HEK293T (cell line): Measurements from ENCODE around the gene ESYT2.

Experiments
- CTCF ChIA-PET: fragments of 350-600 bp; formaldehyde crosslinking; extraction: SDS; loops from one replicate; lab custom pipeline; 2021; ENCODE audit warnings: antibody characterized with exemption, inconsistent platforms; lab: Yijun Ruan, JAX
- POLR2A ChIA-PET: fragments of 350-600 bp; formaldehyde crosslinking; extraction: SDS; loops from one replicate; lab custom pipeline; 2020; ENCODE audit warnings: antibody characterized with exemption, inconsistent platforms; lab: Yijun Ruan, JAX
- DNase-seq: peaks from one replicate; pipeline ENCODE4 v3.0.0; 2012; ENCODE audit warnings: mixed read lengths; ENCODE audit errors: extremely low spot score
- ARNT ChIP-seq: fragments of 450-650 bp; IDR thresholded peaks from 2 replicates; pipeline ENCODE4 v1.6.1; 2017; ENCODE audit warnings: mild to moderate bottlenecking
- BHLHE40 ChIP-seq: fragments of 450-650 bp; IDR thresholded peaks from 2 replicates; pipeline ENCODE4 v1.6.1; 2016; ENCODE audit warnings: mild to moderate bottlenecking, moderate library complexity, borderline replicate concordance
- CTBP1 ChIP-seq: fragments of 450-650 bp; IDR thresholded peaks from 2 replicates; pipeline ENCODE4 v1.6.1; 2016; ENCODE audit warnings: borderline replicate concordance
- ELF4 ChIP-seq: fragments of 450-650 bp; IDR thresholded peaks from 2 replicates; pipeline ENCODE4 v1.6.1; 2017; ENCODE audit warnings: antibody characterized with exemption
- FOXA1 ChIP-seq: fragments of 450-650 bp; IDR thresholded peaks from 2 replicates; pipeline ENCODE4 v1.6.1; 2016; ENCODE audit warnings: mild to moderate bottlenecking
- FOXK2 ChIP-seq: fragments of 450-650 bp; IDR thresholded peaks from 2 replicates; pipeline ENCODE4 v1.6.1; 2016; ENCODE audit warnings: mild to moderate bottlenecking
- FOXM1 ChIP-seq: fragments of 450-650 bp; IDR thresholded peaks from 2 replicates; pipeline ENCODE4 v1.6.1; 2017; ENCODE audit warnings: mild to moderate bottlenecking, borderline replicate concordance
- HDGF ChIP-seq: fragments of 450-650 bp; IDR thresholded peaks from 2 replicates; pipeline ENCODE4 v1.6.1; 2017; ENCODE audit warnings: antibody characterized with exemption, borderline replicate concordance
- L3MBTL2 ChIP-seq: fragments of 450-650 bp; conservative IDR thresholded peaks from 2 replicates; pipeline ENCODE4 v1.6.1; 2016; ENCODE audit warnings: mild to moderate bottlenecking
- LEF1 ChIP-seq: fragments of 450-650 bp; IDR thresholded peaks from 2 replicates; pipeline ENCODE4 v1.6.1; 2017; ENCODE audit warnings: mild to moderate bottlenecking, borderline replicate concordance
- NFRKB ChIP-seq: fragments of 450-650 bp; IDR thresholded peaks from 2 replicates; pipeline ENCODE4 v1.6.1; 2016; ENCODE audit warnings: mild to moderate bottlenecking, moderate library complexity
- SP1 ChIP-seq: fragments of 450-650 bp; IDR thresholded peaks from 2 replicates; pipeline ENCODE4 v1.6.1; 2017
- SUZ12 ChIP-seq: fragments of 450-650 bp; IDR thresholded peaks from 2 replicates; pipeline ENCODE4 v1.6.1; 2016; ENCODE audit warnings: mild to moderate bottlenecking
- TARDBP ChIP-seq: fragments of 450-650 bp; IDR thresholded peaks from 2 replicates; pipeline ENCODE4 v1.6.1; 2016
- ZNF384 ChIP-seq: fragments of 450-650 bp; IDR thresholded peaks from 2 replicates; pipeline ENCODE4 v1.6.1; 2016
- TF ChIP-seq, protein P1 (sequence below): fragments of 450-650 bp; IDR thresholded peaks from 2 replicates; pipeline ENCODE4 v1.6.1; 2016

ESYT2 gene

GRCh38 chr7:158767707-158768106, 61.6 kb downstream of the ESYT2 start:
- ChIA-PET CTCF (no interaction called here), POLR2A (interaction anchor here (0.7 kb wide), 1 partner anchor 27 kb away, joined by 4 read pairs; no protein-coding TSS in a partner anchor)
- DNase-seq = no peak
- TF ChIP-seq L3MBTL2 = no peak
- TF ChIP-seq FOXK2 = no peak
- TF ChIP-seq CTBP1 = no peak
- no peak for TF ChIP-seq SUZ12
- TF ChIP-seq FOXM1 = no peak
- TF ChIP-seq HDGF = no peak
- no peak for TF ChIP-seq LEF1
- no peak for TF ChIP-seq ELF4
- TF ChIP-seq ZNF384 = no peak
- TF ChIP-seq NFRKB = no peak
- no peak for TF ChIP-seq BHLHE40

- TF ChIP-seq TARDBP (no peak), ELF4 (no peak), LEF1 (no peak), ZNF384 (no peak), HDGF (no peak), SP1 (no peak), BHLHE40 (no peak), FOXA1 (no peak), NFRKB (no peak), FOXK2 (no peak), FOXM1 (no peak), ARNT (no peak), SUZ12 (no peak), L3MBTL2 (no peak), CTBP1 (no peak)
- TF ChIP-seq, protein P1, sequence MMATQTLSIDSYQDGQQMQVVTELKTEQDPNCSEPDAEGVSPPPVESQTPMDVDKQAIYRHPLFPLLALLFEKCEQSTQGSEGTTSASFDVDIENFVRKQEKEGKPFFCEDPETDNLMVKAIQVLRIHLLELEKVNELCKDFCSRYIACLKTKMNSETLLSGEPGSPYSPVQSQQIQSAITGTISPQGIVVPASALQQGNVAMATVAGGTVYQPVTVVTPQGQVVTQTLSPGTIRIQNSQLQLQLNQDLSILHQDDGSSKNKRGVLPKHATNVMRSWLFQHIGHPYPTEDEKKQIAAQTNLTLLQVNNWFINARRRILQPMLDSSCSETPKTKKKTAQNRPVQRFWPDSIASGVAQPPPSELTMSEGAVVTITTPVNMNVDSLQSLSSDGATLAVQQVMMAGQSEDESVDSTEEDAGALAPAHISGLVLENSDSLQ = no peak
- POLR2A ChIA-PET = no interaction called here
- CTCF ChIA-PET = no interaction called here
- no peak for DNase-seq
Observed at GRCh38 chr7:158766570-158767281, 62.6 kb downstream of the ESYT2 start.

GRCh38 chr7:158765020-158765419, 64.3 kb downstream of the ESYT2 start:
- POLR2A ChIA-PET = no interaction called here
- CTCF ChIA-PET = no interaction called here
- no peak for DNase-seq
- no peak for TF ChIP-seq FOXA1
- no peak for TF ChIP-seq ELF4
- no peak for TF ChIP-seq CTBP1
- TF ChIP-seq LEF1 = no peak

GRCh38 chr7:158763454-158764033, 65.8 kb downstream of the ESYT2 start:
- ChIA-PET POLR2A (no interaction called here), CTCF (no interaction called here)
- TF ChIP-seq ZNF384 = no peak
- TF ChIP-seq CTBP1 = no peak
- no peak for TF ChIP-seq L3MBTL2
- TF ChIP-seq LEF1 = no peak
- TF ChIP-seq FOXM1 = no peak
- TF ChIP-seq HDGF = no peak
- TF ChIP-seq FOXK2 = no peak
- no peak for TF ChIP-seq BHLHE40
- no peak for TF ChIP-seq SUZ12
- TF ChIP-seq NFRKB = no peak
- no peak for DNase-seq

DNA sequence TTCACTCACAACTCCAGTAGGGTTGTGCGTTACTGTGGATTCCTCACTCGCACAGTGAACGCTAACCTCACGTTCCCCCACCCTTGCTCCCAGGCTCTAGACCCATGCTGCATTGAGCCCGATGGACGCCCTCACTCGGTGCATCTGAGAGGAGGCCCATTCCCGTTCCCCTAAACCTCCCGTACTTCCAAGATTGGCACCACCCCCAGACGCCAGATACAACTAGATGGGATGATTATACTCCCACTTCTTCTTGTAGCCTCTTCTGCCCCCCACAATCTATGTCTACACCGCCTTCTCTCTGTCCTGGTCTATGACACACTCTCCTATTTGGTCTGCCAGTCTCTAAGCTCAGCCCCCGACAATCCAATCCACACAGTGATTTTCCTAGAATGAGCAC, 67.4 kb downstream of the ESYT2 start:
- ChIA-PET POLR2A (interaction anchor here (1.0 kb wide), 1 partner anchor 57 kb away, joined by 4 read pairs; the partner anchor contains the start of gene NCAPG2), CTCF (no interaction called here)
- TF ChIP-seq, protein P1 = no peak
- TF ChIP-seq HDGF = no peak
- TF ChIP-seq ELF4 = no peak
- TF ChIP-seq FOXK2 = no peak
- TF ChIP-seq LEF1 = no peak
- TF ChIP-seq L3MBTL2 = no peak
- TF ChIP-seq BHLHE40 = no peak
- DNase-seq = no peak

- POLR2A ChIA-PET = no interaction called here
- CTCF ChIA-PET = no interaction called here
- no peak for TF ChIP-seq LEF1
- TF ChIP-seq FOXM1 = no peak
- no peak for TF ChIP-seq FOXK2
- TF ChIP-seq ELF4 = no peak
- no peak for TF ChIP-seq SP1
- TF ChIP-seq FOXA1 = no peak
- no peak for TF ChIP-seq TARDBP
- no peak for TF ChIP-seq L3MBTL2
- no peak for TF ChIP-seq ZNF384
- TF ChIP-seq SUZ12 = no peak
- no peak for TF ChIP-seq CTBP1
- no peak for TF ChIP-seq HDGF
- TF ChIP-seq ARNT = no peak
- DNase-seq = no peak
Observed at GRCh38 chr7:158760936-158761335, 68.4 kb downstream of the ESYT2 start.
